ENCODE results near the gene GRIK3.

Gene GRIK3

GRCh38 chr1:36956570-36956969, 77.7 kb downstream of the GRIK3 start:
- POLR2A ChIA-PET: no interaction called here
- Histone ChIP-seq H3K4me1 (ENCODE audit: control extremely low read depth in 1 of 4, control insufficient read depth in 4 of 4, insufficient read depth in 4 of 4, low read length in 3 of 4) (no peaks in the 10 kb centered on the region), H3K27ac (ENCODE audit: insufficient read depth in 1 of 2, low read depth in 1 of 2, low read length in 2 of 2, poor library complexity in 1 of 2, severe bottlenecking in 2 of 2) (no peak overlapping the region), H3K9me3 (ENCODE audit: control extremely low read depth in 1 of 5, control insufficient read depth in 4 of 5, insufficient read depth in 2 of 5, low read depth in 1 of 5, low read length in 4 of 5) (no peaks in the 10 kb centered on the region), H3K36me3 (ENCODE audit: control insufficient read depth in 4 of 4, insufficient read depth in 4 of 4, low read length in 3 of 4) (no peaks in the 10 kb centered on the region), H3K4me3 (ENCODE audit: control insufficient read depth in 1 of 7, extremely low read depth in 1 of 7, insufficient read depth in 4 of 7, low read depth in 2 of 7, low read length in 6 of 7) (no peak overlapping the region), H3K27me3 (replicated peaks in 2 of 5; ENCODE audit: control insufficient read depth in 4 of 5, insufficient read depth in 5 of 5, low read length in 4 of 5) (peaks cover 0 to 14% (median 3%) of the 10 kb centered on the region in 5 experiments)
- whole genome bisulfite sequencing (ENCODE audit: insufficient coverage): 75% methylated on average over 4 of the region's 5 CpGs
- DNase-seq: no peak
- CTCF ChIA-PET: no interaction called here

DNA sequence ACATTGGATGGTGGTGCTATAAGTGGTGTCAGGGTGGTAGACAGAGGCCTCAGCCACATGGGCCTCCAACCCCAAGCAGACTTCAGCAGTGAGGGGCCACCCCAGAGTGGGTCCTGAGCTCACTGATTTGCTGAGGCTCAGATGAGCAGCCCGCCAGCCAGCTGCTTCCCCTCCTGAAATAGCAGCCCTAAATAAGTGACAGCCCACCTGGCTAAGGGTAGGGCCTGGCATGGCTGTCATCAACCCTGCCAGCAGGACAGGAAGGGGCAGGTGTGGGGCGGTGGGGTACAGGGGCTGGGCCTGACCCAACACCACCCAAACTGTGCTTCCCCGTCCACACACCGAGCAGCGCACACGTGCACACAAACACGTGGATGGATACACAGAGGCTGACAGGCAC, 79.3 kb downstream of the GRIK3 start:
- CTCF ChIA-PET: no interaction called here
- Histone ChIP-seq H3K27ac (ENCODE audit: insufficient read depth in 1 of 2, low read depth in 1 of 2, low read length in 2 of 2, poor library complexity in 1 of 2, severe bottlenecking in 2 of 2) (no peak overlapping the region), H3K9me3 (ENCODE audit: control extremely low read depth in 1 of 5, control insufficient read depth in 4 of 5, insufficient read depth in 2 of 5, low read depth in 1 of 5, low read length in 4 of 5) (no peaks in the 10 kb centered on the region), H3K27me3 (replicated peaks in 2 of 5; ENCODE audit: control insufficient read depth in 4 of 5, insufficient read depth in 5 of 5, low read length in 4 of 5) (peaks cover 0 to 24% (median 3%) of the 10 kb centered on the region in 5 experiments), H3K4me1 (ENCODE audit: control extremely low read depth in 1 of 4, control insufficient read depth in 4 of 4, insufficient read depth in 4 of 4, low read length in 3 of 4) (no peaks in the 10 kb centered on the region), H3K36me3 (ENCODE audit: control insufficient read depth in 4 of 4, insufficient read depth in 4 of 4, low read length in 3 of 4) (no peaks in the 10 kb centered on the region), H3K4me3 (ENCODE audit: control insufficient read depth in 1 of 7, extremely low read depth in 1 of 7, insufficient read depth in 4 of 7, low read depth in 2 of 7, low read length in 6 of 7) (no peak overlapping the region)
- POLR2A ChIA-PET: no interaction called here
- 95% methylated on average over 6 of the region's 7 CpGs for WGBS (ENCODE audit: insufficient coverage)
- DNase-seq: no peak

DNA sequence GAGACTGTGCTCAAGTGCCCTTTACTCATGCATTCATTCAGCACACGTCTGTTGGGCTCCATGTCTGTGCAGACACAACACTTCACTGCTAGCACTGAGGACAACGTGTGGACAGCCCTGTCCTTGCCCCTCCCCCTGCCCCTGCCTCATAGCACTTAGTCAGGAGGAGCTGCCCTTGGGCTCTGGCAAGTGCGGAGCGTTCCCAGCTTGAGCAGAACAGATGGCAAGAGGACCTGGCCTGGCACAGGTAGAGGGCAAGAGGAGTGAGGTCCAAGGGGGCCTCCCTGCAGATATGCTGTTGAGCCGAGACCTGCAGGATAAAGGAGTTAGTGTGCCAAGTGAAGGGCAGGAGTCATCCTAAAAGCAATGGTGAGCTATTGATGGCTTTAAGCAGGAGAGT, 81.3 kb downstream of the GRIK3 start:
- H3K27ac ChIP-seq (ENCODE audit: insufficient read depth in 1 of 2, low read depth in 1 of 2, low read length in 2 of 2, poor library complexity in 1 of 2, severe bottlenecking in 2 of 2): no peak overlapping the region
- peaks cover 0 to 24% (median 3%) of the 10 kb centered on the region in 5 experiments for H3K27me3 ChIP-seq (replicated peaks in 2 of 5; ENCODE audit: control insufficient read depth in 4 of 5, insufficient read depth in 5 of 5, low read length in 4 of 5)
- WGBS (ENCODE audit: insufficient coverage): 74% methylated on average over 4 of the region's 5 CpGs
- no peaks in the 10 kb centered on the region for H3K9me3 ChIP-seq (ENCODE audit: control extremely low read depth in 1 of 5, control insufficient read depth in 4 of 5, insufficient read depth in 2 of 5, low read depth in 1 of 5, low read length in 4 of 5)
- DNase-seq: no peak
- no peaks in the 10 kb centered on the region for H3K4me1 ChIP-seq (ENCODE audit: control extremely low read depth in 1 of 4, control insufficient read depth in 4 of 4, insufficient read depth in 4 of 4, low read length in 3 of 4)
- no peak overlapping the region for H3K4me3 ChIP-seq (ENCODE audit: control insufficient read depth in 1 of 7, extremely low read depth in 1 of 7, insufficient read depth in 4 of 7, low read depth in 2 of 7, low read length in 6 of 7)
- ChIA-PET CTCF (no interaction called here), POLR2A (no interaction called here)
- H3K36me3 ChIP-seq (ENCODE audit: control insufficient read depth in 4 of 4, insufficient read depth in 4 of 4, low read length in 3 of 4): no peaks in the 10 kb centered on the region

GRCh38 chr1:36951761-36952160, 82.6 kb downstream of the GRIK3 start:
- Histone ChIP-seq H3K4me1 (ENCODE audit: control extremely low read depth in 1 of 4, control insufficient read depth in 4 of 4, insufficient read depth in 4 of 4, low read length in 3 of 4) (no peaks in the 10 kb centered on the region), H3K9me3 (ENCODE audit: control extremely low read depth in 1 of 5, control insufficient read depth in 4 of 5, insufficient read depth in 2 of 5, low read depth in 1 of 5, low read length in 4 of 5) (no peaks in the 10 kb centered on the region), H3K27me3 (replicated peaks in 2 of 5; ENCODE audit: control insufficient read depth in 4 of 5, insufficient read depth in 5 of 5, low read length in 4 of 5) (peaks cover 0 to 32% (median 3%) of the 10 kb centered on the region in 5 experiments), H3K27ac (ENCODE audit: insufficient read depth in 1 of 2, low read depth in 1 of 2, low read length in 2 of 2, poor library complexity in 1 of 2, severe bottlenecking in 2 of 2) (no peak overlapping the region), H3K36me3 (ENCODE audit: control insufficient read depth in 4 of 4, insufficient read depth in 4 of 4, low read length in 3 of 4) (no peaks in the 10 kb centered on the region), H3K4me3 (ENCODE audit: control insufficient read depth in 1 of 7, extremely low read depth in 1 of 7, insufficient read depth in 4 of 7, low read depth in 2 of 7, low read length in 6 of 7) (no peak overlapping the region)
- POLR2A ChIA-PET: no interaction called here
- no peak for DNase-seq
- WGBS (ENCODE audit: insufficient coverage): 91% methylated on average over 5 of the region's 5 CpGs
- CTCF ChIA-PET: no interaction called here

DNA sequence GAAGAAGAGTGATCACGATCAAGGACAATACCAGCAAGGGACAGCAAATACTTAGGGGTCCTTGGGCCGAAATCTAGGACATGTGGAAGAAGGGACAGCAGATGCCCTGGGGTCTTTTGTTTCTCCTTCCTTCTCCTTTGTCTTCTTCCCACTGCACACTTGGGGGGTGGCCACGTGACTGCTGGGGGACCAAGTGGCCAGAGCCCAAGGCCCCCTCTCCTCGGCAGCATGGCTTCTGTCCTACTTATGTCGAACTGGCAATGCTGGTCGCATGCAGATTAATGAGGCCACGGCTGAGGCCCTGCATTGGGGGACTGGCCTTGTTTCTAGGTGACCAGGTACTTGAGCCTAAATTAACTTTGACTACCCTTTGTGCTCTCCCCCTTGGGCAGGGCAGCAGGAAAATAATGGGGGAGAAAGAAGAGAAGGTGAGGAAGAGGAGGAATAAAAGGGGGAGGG, 83.0 kb downstream of the GRIK3 start:
- DNase-seq: no peak

GRCh38 chr1:36950604-36951291, 83.6 kb downstream of the GRIK3 start:
- DNase-seq: no peak
- no peak overlapping the region for H3K27ac ChIP-seq (ENCODE audit: insufficient read depth in 1 of 2, low read depth in 1 of 2, low read length in 2 of 2, poor library complexity in 1 of 2, severe bottlenecking in 2 of 2)
- H3K9me3 ChIP-seq (ENCODE audit: control extremely low read depth in 1 of 5, control insufficient read depth in 4 of 5, insufficient read depth in 2 of 5, low read depth in 1 of 5, low read length in 4 of 5): no peaks in the 10 kb centered on the region
- CTCF ChIA-PET: no interaction called here
- H3K36me3 ChIP-seq (ENCODE audit: control insufficient read depth in 4 of 4, insufficient read depth in 4 of 4, low read length in 3 of 4): no peaks in the 10 kb centered on the region
- H3K4me1 ChIP-seq (ENCODE audit: control extremely low read depth in 1 of 4, control insufficient read depth in 4 of 4, insufficient read depth in 4 of 4, low read length in 3 of 4): no peaks in the 10 kb centered on the region
- POLR2A ChIA-PET: no interaction called here
- WGBS (ENCODE audit: insufficient coverage): 82% methylated on average over 3 of the region's 8 CpGs
- H3K4me3 ChIP-seq (ENCODE audit: control insufficient read depth in 1 of 7, extremely low read depth in 1 of 7, insufficient read depth in 4 of 7, low read depth in 2 of 7, low read length in 6 of 7): no peak overlapping the region
- peaks cover 0 to 35% (median 3%) of the 10 kb centered on the region in 5 experiments for H3K27me3 ChIP-seq (replicated peaks in 2 of 5; ENCODE audit: control insufficient read depth in 4 of 5, insufficient read depth in 5 of 5, low read length in 4 of 5)

More for the DNA sequence above, 83.0 kb downstream of the GRIK3 start:
- CTCF ChIA-PET: no interaction called here
- H3K27me3 ChIP-seq (replicated peaks in 2 of 5; ENCODE audit: control insufficient read depth in 4 of 5, insufficient read depth in 5 of 5, low read length in 4 of 5): peaks cover 0 to 35% (median 3%) of the 10 kb centered on the region in 5 experiments
- no peaks in the 10 kb centered on the region for H3K4me1 ChIP-seq (ENCODE audit: control extremely low read depth in 1 of 4, control insufficient read depth in 4 of 4, insufficient read depth in 4 of 4, low read length in 3 of 4)
- no peak overlapping the region for H3K27ac ChIP-seq (ENCODE audit: insufficient read depth in 1 of 2, low read depth in 1 of 2, low read length in 2 of 2, poor library complexity in 1 of 2, severe bottlenecking in 2 of 2)
- H3K9me3 ChIP-seq (ENCODE audit: control extremely low read depth in 1 of 5, control insufficient read depth in 4 of 5, insufficient read depth in 2 of 5, low read depth in 1 of 5, low read length in 4 of 5): no peaks in the 10 kb centered on the region
- 53% methylated on average over 5 of the region's 7 CpGs for WGBS (ENCODE audit: insufficient coverage)
- no peak overlapping the region for H3K4me3 ChIP-seq (ENCODE audit: control insufficient read depth in 1 of 7, extremely low read depth in 1 of 7, insufficient read depth in 4 of 7, low read depth in 2 of 7, low read length in 6 of 7)
- H3K36me3 ChIP-seq (ENCODE audit: control insufficient read depth in 4 of 4, insufficient read depth in 4 of 4, low read length in 3 of 4): no peaks in the 10 kb centered on the region
- POLR2A ChIA-PET: no interaction called here

- no peak overlapping the region for H3K27ac ChIP-seq (ENCODE audit: insufficient read depth in 1 of 2, low read depth in 1 of 2, low read length in 2 of 2, poor library complexity in 1 of 2, severe bottlenecking in 2 of 2)
- peaks cover 0 to 28% (median 3%) of the 10 kb centered on the region in 5 experiments for H3K27me3 ChIP-seq (replicated peaks in 2 of 5; ENCODE audit: control insufficient read depth in 4 of 5, insufficient read depth in 5 of 5, low read length in 4 of 5)
- ChIA-PET POLR2A (no interaction called here), CTCF (no interaction called here)
- no peak overlapping the region for H3K4me3 ChIP-seq (ENCODE audit: control insufficient read depth in 1 of 7, extremely low read depth in 1 of 7, insufficient read depth in 4 of 7, low read depth in 2 of 7, low read length in 6 of 7)
- no peaks in the 10 kb centered on the region for H3K9me3 ChIP-seq (ENCODE audit: control extremely low read depth in 1 of 5, control insufficient read depth in 4 of 5, insufficient read depth in 2 of 5, low read depth in 1 of 5, low read length in 4 of 5)
- no peaks in the 10 kb centered on the region for H3K36me3 ChIP-seq (ENCODE audit: control insufficient read depth in 4 of 4, insufficient read depth in 4 of 4, low read length in 3 of 4)
- 96% methylated on average over 4 of the region's 6 CpGs for WGBS (ENCODE audit: insufficient coverage)
- DNase-seq: no peak
- H3K4me1 ChIP-seq (ENCODE audit: control extremely low read depth in 1 of 4, control insufficient read depth in 4 of 4, insufficient read depth in 4 of 4, low read length in 3 of 4): no peaks in the 10 kb centered on the region
Observed at GRCh38 chr1:36948606-36949005, 85.7 kb downstream of the GRIK3 start.

All from common myeloid progenitor, CD34-positive (primary cell).